ENCODE results near the gene CBX8. TPM values are rescaled to one million over a fixed set of nuclear protein-coding genes. Genes with fewer than 3 reads are reported as not detected.

CBX8 gene
- total and polyA plus RNA-seq, 2 of the 13 experiments (the other 11 are each of a cell fraction or from before 2014, with no cell fraction given), result 0.34 to 12.6 TPM

- Histone ChIP-seq H3K27me3 (ENCODE audit: control insufficient read depth in 1 of 2, insufficient read depth in 2 of 2, low read length in 2 of 2) (peaks cover 3 to 28% of the 10 kb centered on the region in 2 experiments; a peak in 4 of 5 replicates), H3K9me3 (ENCODE audit: low read length) (no peaks in the 10 kb centered on the region), H3K36me3 (replicated peaks in 1 of 2; ENCODE audit: control insufficient read depth in 1 of 2, insufficient read depth in 2 of 2, low read length in 2 of 2) (no peaks in the 10 kb centered on the region), H3K4me2 (ENCODE audit: low read depth, low read length) (peak overlapping the region; percentile 70), H4K20me1 (ENCODE audit: insufficient read depth, low read length) (no peaks in the 10 kb centered on the region), H2AFZ (ENCODE audit: low read length) (no peak overlapping the region), H3K4me3 (replicated peaks in 1 of 3; ENCODE audit: insufficient read depth in 1 of 3, low read depth in 2 of 3, low read length in 3 of 3) (peak overlapping the region in 1 of 3 experiments; percentile 11; a peak in 1 of 6 replicates), H3K9ac (ENCODE audit: insufficient read depth, low read depth, low read length) (no peak overlapping the region), H3K27ac (ENCODE audit: extremely low read length, insufficient read depth, low read length) (peak overlapping the region; percentile 78), H3K79me2 (ENCODE audit: insufficient read depth, low read length) (no peaks in the 10 kb centered on the region), H3K4me1 (ENCODE audit: insufficient read depth, low read length) (peaks cover 89% of the 10 kb centered on the region)
- ChIA-PET POLR2A (interaction anchor here (0.6 to 16.5 kb wide), 11 partner anchors 9 to 172 kb away, joined by 3 to 274 read pairs (median 6); partner anchors contain the start of genes CBX4 and CBX8), CTCF (ENCODE audit: low intra/inter-chr PET ratio, low total read pairs) (interaction anchor here (1.6 kb wide), 1 partner anchor 171 kb away, joined by 3 read pairs; no protein-coding TSS in a partner anchor)
- 38% methylated on average over 7 of the region's 12 CpGs for WGBS (ENCODE audit: low lambda C conversion rate)
- in situ Hi-C loops (cut with HindIII; ENCODE audit: extremely low pct_ligation_motif_present, low pct_unique_long_range_greater_than_20kb) (no loop called here), intact Hi-C loops (cut with micrococcal nuclease; ENCODE audit: unreplicated experiment) (no loop called here)
- ATAC-seq (peak; percentile 29), DNase-seq (ENCODE audit: low spot score) (peak; percentile 64), FAIRE-seq (no peak)
- no TSS peak for BruUV-seq (replicated peaks)
- TF ChIP-seq TFDP1 (CRISPR knock-in tag; IDR thresholded peaks at IDR 0.05; ENCODE audit: borderline replicate concordance), result peak; percentile 28; the same call in 1 of the 2 replicates
- peak; percentile 77; the same call in 1 of the 2 replicates for TF ChIP-seq ARID4A (CRISPR knock-in tag; IDR thresholded peaks at IDR 0.05; ENCODE audit: borderline replicate concordance)
- peak in 1 of 2 experiments; percentile 90; a peak in 2 of 4 replicates for TF ChIP-seq KLF16 (CRISPR knock-in tag; IDR thresholded peaks at IDR 0.05)
- peak; percentile 95 for TF ChIP-seq ZBTB42 (CRISPR knock-in tag; IDR thresholded peaks at IDR 0.05)
- TF ChIP-seq, protein P1, sequence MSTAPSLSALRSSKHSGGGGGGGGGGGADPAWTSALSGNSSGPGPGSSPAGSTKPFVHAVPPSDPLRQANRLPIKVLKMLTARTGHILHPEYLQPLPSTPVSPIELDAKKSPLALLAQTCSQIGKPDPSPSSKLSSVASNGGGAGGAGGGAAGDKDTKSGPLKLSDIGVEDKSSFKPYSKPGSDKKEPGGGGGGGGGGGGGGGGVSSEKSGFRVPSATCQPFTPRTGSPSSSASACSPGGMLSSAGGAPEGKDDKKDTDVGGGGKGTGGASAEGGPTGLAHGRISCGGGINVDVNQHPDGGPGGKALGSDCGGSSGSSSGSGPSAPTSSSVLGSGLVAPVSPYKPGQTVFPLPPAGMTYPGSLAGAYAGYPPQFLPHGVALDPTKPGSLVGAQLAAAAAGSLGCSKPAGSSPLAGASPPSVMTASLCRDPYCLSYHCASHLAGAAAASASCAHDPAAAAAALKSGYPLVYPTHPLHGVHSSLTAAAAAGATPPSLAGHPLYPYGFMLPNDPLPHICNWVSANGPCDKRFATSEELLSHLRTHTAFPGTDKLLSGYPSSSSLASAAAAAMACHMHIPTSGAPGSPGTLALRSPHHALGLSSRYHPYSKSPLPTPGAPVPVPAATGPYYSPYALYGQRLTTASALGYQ (CRISPR knock-in tag; IDR thresholded peaks at IDR 0.05), result peak; percentile 95
- TF ChIP-seq FOXP1 (IDR thresholded peaks at IDR 0.05), result peak; percentile 86
- peak; percentile 99 for TF ChIP-seq FOXP1 (CRISPR knock-in tag; IDR thresholded peaks at IDR 0.05)
- TF ChIP-seq ZNF781 (CRISPR knock-in tag; IDR thresholded peaks at IDR 0.05; ENCODE audit: borderline replicate concordance, not compliant biosample characterization), result peak; percentile 54
- TF ChIP-seq NFAT5 (CRISPR knock-in tag; IDR thresholded peaks at IDR 0.05), result peak; percentile 25; the same call in 1 of the 2 replicates
Observed at GRCh38 chr17:79821331-79822095, 24.6 kb upstream of the CBX8 start.

All from HepG2 (cell line).